Limb (tissue), 2 donors: Measurements from ENCODE around the gene TENM3.

ENCODE experiments used
- DNase-seq, 2 donors: peaks; one replicate each; pipeline ENCODE4 v3.0.0-alpha.2; 2016; ENCODE audit errors: extremely low spot score in 2 of 2

TENM3 gene

GRCh38 chr4:182496408-182496807 lies 253.2 kb downstream of the TENM3 start:
- DNase-seq: no peak

GRCh38 chr4:182502064-182502463 lies 258.9 kb downstream of the TENM3 start:
- DNase-seq: no peak

- DNase-seq: no peak
Measured at GRCh38 chr4:182504463-182504862, 261.3 kb downstream of the TENM3 start.

- DNase-seq: no peak
Measured at GRCh38 chr4:182507805-182508204, 264.6 kb downstream of the TENM3 start.

GRCh38 chr4:182510836-182511235 lies 267.6 kb downstream of the TENM3 start:
- DNase-seq: no peak

- DNase-seq: no peak
Measured at GRCh38 chr4:182513587-182514291, 270.5 kb downstream of the TENM3 start.

GRCh38 chr4:182518421-182518820 lies 275.2 kb downstream of the TENM3 start:
- DNase-seq: no peak

- DNase-seq: no peak
Measured at GRCh38 chr4:182519528-182519927, 276.3 kb downstream of the TENM3 start.

- DNase-seq: no peak
Measured at GRCh38 chr4:182521011-182521410, 277.8 kb downstream of the TENM3 start.

GRCh38 chr4:182528819-182529218 lies 285.6 kb downstream of the TENM3 start:
- no peak for DNase-seq

GRCh38 chr4:182530451-182530850 lies 287.2 kb downstream of the TENM3 start:
- DNase-seq: no peak

GRCh38 chr4:182531555-182532162 lies 288.5 kb downstream of the TENM3 start:
- DNase-seq: no peak

- no peak for DNase-seq
Measured at GRCh38 chr4:182532441-182532840, 289.2 kb downstream of the TENM3 start.

- no peak for DNase-seq
Measured at GRCh38 chr4:182533964-182534363, 290.8 kb downstream of the TENM3 start.

- no peak for DNase-seq
Measured at GRCh38 chr4:182536221-182536811, 293.1 kb downstream of the TENM3 start.

- no peak for DNase-seq
Measured at GRCh38 chr4:182537031-182537795, 294.0 kb downstream of the TENM3 start.

GRCh38 chr4:182538031-182538430 lies 294.8 kb downstream of the TENM3 start:
- DNase-seq: no peak

GRCh38 chr4:182540496-182540895 lies 297.3 kb downstream of the TENM3 start:
- DNase-seq: no peak

GRCh38 chr4:182547435-182547834 lies 304.2 kb downstream of the TENM3 start:
- no peak for DNase-seq

- DNase-seq: no peak
Measured at GRCh38 chr4:182548156-182548555, 305.0 kb downstream of the TENM3 start.

GRCh38 chr4:182549356-182549755 lies 306.2 kb downstream of the TENM3 start:
- no peak for DNase-seq

GRCh38 chr4:182552948-182553347 lies 309.7 kb downstream of the TENM3 start:
- no peak for DNase-seq
